H1 (cell line): Measurements from ENCODE around the gene CCR3. TPM values are rescaled to one million over a fixed set of nuclear protein-coding genes. Genes with fewer than 3 reads are reported as not detected.

Experiments used
- CTCF ChIA-PET: fragments of 300-600 bp; sonication (Branson Sonifier 250); formaldehyde crosslinking; loops from one replicate; lab custom pipeline; 2021; ENCODE audit not compliant: partially characterized antibody; lab: Charles Lee
- POLR2A ChIA-PET: fragments of 300-600 bp; sonication (Branson Sonifier 250); formaldehyde crosslinking; loops from one replicate; lab custom pipeline; 2021; ENCODE audit warnings: inconsistent platforms; ENCODE audit not compliant: partially characterized antibody; lab: Charles Lee
- DNase-seq, 2 experiments: peaks; one replicate each; pipeline versions ENCODE4 v3.0.0 to v3.0.0-alpha.2; 2010 to 2022; ENCODE audit warnings: low spot score in 2 of 2, low read depth in 1 of 2, mixed read lengths in 1 of 2
- FAIRE-seq: peaks from 2 replicates; lab custom pipeline; 2011; peaks lifted over from hg19 to GRCh38; lab: Jason Lieb, UNC
- H2AFZ ChIP-seq: 2 replicates; pipeline ENCODE4 v1.8.1; 2012; ENCODE audit warnings: low read length, inconsistent platforms
- H2AK5ac ChIP-seq: 2 replicates; pipeline ENCODE4 v1.6.1; 2013; ENCODE audit warnings: low read depth, low read length
- H2BK120ac ChIP-seq: replicated peaks from 2 replicates; pipeline ENCODE3; 2013; ENCODE audit warnings: low read depth, low read length, inconsistent platforms
- H2BK12ac ChIP-seq: 2 replicates; pipeline ENCODE4 v1.6.1; 2013; ENCODE audit warnings: low read depth, low read length
- H2BK15ac ChIP-seq: 2 replicates; pipeline ENCODE4 v1.6.1; 2013; ENCODE audit warnings: low read length
- H2BK20ac ChIP-seq: 2 replicates; pipeline ENCODE4 v1.6.1; 2013; ENCODE audit warnings: low read length
- H2BK5ac ChIP-seq: 2 replicates; pipeline ENCODE4 v1.6.1; 2013; ENCODE audit warnings: low read depth, low read length
- H3K14ac ChIP-seq: 2 replicates; pipeline ENCODE4 v1.6.1; 2013; ENCODE audit warnings: inconsistent platforms; ENCODE audit not compliant: insufficient read length
- H3K18ac ChIP-seq: 2 replicates; pipeline ENCODE4 v1.6.1; 2013; ENCODE audit warnings: low read length; ENCODE audit errors: extremely low read depth
- H3K23ac ChIP-seq: 2 replicates; pipeline ENCODE4 v1.6.1; 2013; ENCODE audit warnings: inconsistent platforms; ENCODE audit not compliant: insufficient read length
- H3K23me2 ChIP-seq: 2 replicates; pipeline ENCODE4 v1.6.1; 2013; ENCODE audit warnings: low read depth, low read length
- H3K27ac ChIP-seq: 2 replicates; pipeline ENCODE4 v1.6.1; 2011; ENCODE audit warnings: low read depth, low read length, inconsistent platforms
- H3K27me3 ChIP-seq, 4 experiments: replicated peaks in 1 of 4; 1 replicate in 1 of 4; 2 replicates in 3 of 4; pipeline versions ENCODE4 v1.6.1 to v1.8.1; 2011 to 2013; ENCODE audit warnings: low read length in 3 of 4, mild to moderate bottlenecking in 3 of 4, inconsistent platforms in 2 of 4, mixed read lengths in 2 of 4, moderate library complexity in 1 of 4; ENCODE audit not compliant: control insufficient read depth in 3 of 4, insufficient read depth in 3 of 4; ENCODE audit errors: extremely low read depth in 1 of 4
- H3K36me3 ChIP-seq, 4 experiments: 2 replicates each; pipeline versions ENCODE4 v1.6.1 to v1.8.1; 2011 to 2013; ENCODE audit warnings: mild to moderate bottlenecking in 4 of 4, low read length in 3 of 4, moderate library complexity in 2 of 4, control low read depth in 1 of 4, inconsistent platforms in 1 of 4; ENCODE audit not compliant: insufficient read depth in 4 of 4, control insufficient read depth in 2 of 4
- H3K4ac ChIP-seq: replicated peaks from 2 replicates; pipeline ENCODE3; 2013; ENCODE audit warnings: low read length, low read depth, mixed read lengths, inconsistent platforms; ENCODE audit not compliant: insufficient read length
- H3K4me1 ChIP-seq, 4 experiments: replicated peaks in 1 of 4; 1 replicate in 1 of 4; 2 replicates in 3 of 4; pipeline versions ENCODE4 v1.6.1 to v1.8.1; 2011 to 2013; ENCODE audit warnings: low read length in 3 of 4, inconsistent platforms in 2 of 4, mixed read lengths in 1 of 4; ENCODE audit not compliant: insufficient read depth in 4 of 4, control insufficient read depth in 3 of 4
- H3K4me2 ChIP-seq, 2 experiments: 2 replicates each; pipeline versions ENCODE4 v1.6.1 to v1.8.1; 2011 to 2013; ENCODE audit warnings: low read depth in 2 of 2, low read length in 2 of 2, control low read depth in 1 of 2, inconsistent platforms in 1 of 2, mild to moderate bottlenecking in 1 of 2; ENCODE audit not compliant: insufficient read depth in 1 of 2
- H3K4me3 ChIP-seq, 4 experiments: fragments of 200-600, 300-600 bp in 1 of 4; sonication (generic), shearing (Covaris generic), sonication (Bioruptor Twin) in 1 of 4; 2 replicates each; pipeline versions ENCODE4 v1.5.1 to v1.8.1; 2011 to 2016; ENCODE audit warnings: low read length in 4 of 4, low read depth in 3 of 4, control low read depth in 2 of 4, inconsistent platforms in 2 of 4, mild to moderate bottlenecking in 2 of 4, mixed read lengths in 1 of 4, moderate library complexity in 1 of 4; ENCODE audit not compliant: insufficient read depth in 2 of 4; ENCODE audit errors: extremely low read depth in 1 of 4
- H3K56ac ChIP-seq: replicated peaks from 2 replicates; pipeline ENCODE3; 2013; ENCODE audit warnings: low read depth, mild to moderate bottlenecking, mixed read lengths, low read length, inconsistent platforms; ENCODE audit not compliant: insufficient read length
- H3K79me1 ChIP-seq: 2 replicates; pipeline ENCODE4 v1.6.1; 2013; ENCODE audit warnings: low read depth, low read length, control low read depth
- H3K79me2 ChIP-seq, 2 experiments: 2 replicates each; pipeline versions ENCODE4 v1.6.1 to v1.8.1; 2012 to 2013; ENCODE audit warnings: low read length in 2 of 2, mild to moderate bottlenecking in 2 of 2, inconsistent platforms in 1 of 2; ENCODE audit not compliant: insufficient read depth in 2 of 2, control insufficient read depth in 1 of 2
- H3K9ac ChIP-seq, 4 experiments: replicated peaks in 1 of 4; 1 replicate in 1 of 4; 2 replicates in 3 of 4; pipeline versions ENCODE4 v1.6.1 to v1.8.1; 2011 to 2013; ENCODE audit warnings: low read depth in 3 of 4, low read length in 3 of 4, control low read depth in 2 of 4, mild to moderate bottlenecking in 2 of 4, moderate library complexity in 2 of 4, inconsistent platforms in 1 of 4; ENCODE audit errors: extremely low read depth in 1 of 4
- H3K9me3 ChIP-seq, 2 experiments: 2 replicates each; pipeline versions ENCODE4 v1.6.1 to v1.8.1; 2012 to 2013; ENCODE audit warnings: mild to moderate bottlenecking in 2 of 2, moderate library complexity in 2 of 2, control low read depth in 1 of 2, inconsistent platforms in 1 of 2, low read depth in 1 of 2, low read length in 1 of 2, mixed read lengths in 1 of 2; ENCODE audit not compliant: insufficient read depth in 2 of 2
- H4K20me1 ChIP-seq, 2 experiments: replicated peaks in 1 of 2; 2 replicates each; pipeline versions ENCODE3 to v1.8.1; 2011 to 2013; ENCODE audit warnings: inconsistent platforms in 2 of 2, low read length in 2 of 2, mild to moderate bottlenecking in 1 of 2; ENCODE audit not compliant: insufficient read depth in 2 of 2, control insufficient read depth in 1 of 2
- H4K5ac ChIP-seq: 2 replicates; pipeline ENCODE4 v1.6.1; 2013; ENCODE audit warnings: low read length, low read depth, mixed read lengths, inconsistent platforms; ENCODE audit not compliant: insufficient read length
- H4K8ac ChIP-seq: 2 replicates; pipeline ENCODE4 v1.8.0; 2013; ENCODE audit warnings: mild to moderate bottlenecking, moderate library complexity, low read length, inconsistent platforms; ENCODE audit not compliant: insufficient read depth; ENCODE audit errors: extremely low read depth
- H4K91ac ChIP-seq: replicated peaks from 2 replicates; pipeline ENCODE3; 2013; ENCODE audit warnings: low read length, mixed read lengths, inconsistent platforms; ENCODE audit not compliant: insufficient read length
- ATF3 ChIP-seq: IDR thresholded peaks from 2 replicates; pipeline ENCODE4 v1.6.1; 2011; ENCODE audit warnings: low read depth, mild to moderate bottlenecking, low read length; ENCODE audit not compliant: insufficient read depth
- CBX8 ChIP-seq: fragments of 300-800, 300-1000 bp; sonication (generic); IDR thresholded peaks from 2 replicates; pipeline ENCODE4 v1.7.1; 2016; ENCODE audit warnings: low read depth, low read length, borderline replicate concordance
- CEBPB ChIP-seq: IDR thresholded peaks from 2 replicates; pipeline ENCODE4 v1.6.1; 2012; ENCODE audit warnings: low read depth, low read length
- CREB1 ChIP-seq: IDR thresholded peaks from 2 replicates; pipeline ENCODE4 v1.6.1; 2012; ENCODE audit warnings: inconsistent platforms
- CTBP2 ChIP-seq: IDR thresholded peaks from 2 replicates; pipeline ENCODE4 v1.7.0; 2011; ENCODE audit warnings: borderline replicate concordance, mild to moderate bottlenecking, moderate library complexity, mixed read lengths, low read length; ENCODE audit not compliant: insufficient read depth, insufficient read length
- EGR1 ChIP-seq: IDR thresholded peaks from 2 replicates; pipeline ENCODE4 v1.6.1; 2011; ENCODE audit warnings: low read depth, low read length, borderline replicate concordance
- HDAC2 ChIP-seq, 2 experiments: fragments of 300-600 bp in 1 of 2; sonication (generic) in 1 of 2; IDR thresholded peaks; 2 replicates each; pipeline ENCODE4 v1.6.1; 2011 to 2012; ENCODE audit warnings: low read depth in 2 of 2, low read length in 2 of 2, mild to moderate bottlenecking in 2 of 2, moderate library complexity in 2 of 2, borderline replicate concordance in 1 of 2, inconsistent platforms in 1 of 2
- KDM1A ChIP-seq: fragments of 200-600, 300-600 bp; sonication (generic); IDR thresholded peaks from 2 replicates; pipeline ENCODE4 v1.7.1; 2016; ENCODE audit warnings: mild to moderate bottlenecking, low read length, borderline replicate concordance
- POLR2A ChIP-seq, 2 experiments: IDR thresholded peaks; 1 replicate in 1 of 2; 2 replicates in 1 of 2; pipeline ENCODE4 v1.6.1; 2011; ENCODE audit warnings: low read depth in 2 of 2, low read length in 2 of 2, mild to moderate bottlenecking in 2 of 2; ENCODE audit errors: control extremely low read depth in 1 of 2
- RNF2 ChIP-seq: fragments of 200-900, 300-1000 bp; sonication (generic); IDR thresholded peaks from 2 replicates; pipeline ENCODE4 v1.7.1; 2016; ENCODE audit warnings: borderline replicate concordance, low read depth, mild to moderate bottlenecking, antibody characterized with exemption, low read length; ENCODE audit not compliant: poor library complexity, severe bottlenecking; ENCODE audit errors: missing control alignments
- SAP30 ChIP-seq: fragments of 300-600 bp; sonication (generic); IDR thresholded peaks from 2 replicates; pipeline ENCODE4 v1.7.1; 2012; ENCODE audit warnings: low read length, moderate library complexity, mild to moderate bottlenecking, inconsistent platforms; ENCODE audit not compliant: insufficient read depth, insufficient replicate concordance
- SRF ChIP-seq: IDR thresholded peaks from 2 replicates; pipeline ENCODE4 v1.6.1; 2011; ENCODE audit warnings: mild to moderate bottlenecking, low read depth, low read length, moderate library complexity
- WGBS, 2 experiments: shearing (Covaris generic) in 1 of 2; methylation state at CpG; one replicate each; pipeline versions ENCODE4 v1.1.6 to v1.1.7; 2013 to 2015; ENCODE audit warnings: low lambda C conversion rate in 2 of 2, mixed read lengths in 2 of 2, inconsistent platforms in 1 of 2, low coverage in 1 of 2, missing lambda C conversion rate in 1 of 2; ENCODE audit not compliant: insufficient replicate concordance in 2 of 2, insufficient coverage in 1 of 2, insufficient read length in 1 of 2; ENCODE audit errors: extremely low coverage in 1 of 2, missing lambda C conversion rate in 1 of 2; 5-methylcytosine and 5-hydroxymethylcytosine counted together
- polyA plus RNA-seq, 7 experiments: library from polyadenylated mRNA; depleted of rRNA in 3 of 7; stranded (reverse) in 5 of 7; unstranded in 2 of 7; fragments of >200 nt in 5 of 7; fragments of 200-250 nt in 2 of 7; gene quantifications; 1 replicate in 5 of 7; 2 replicates in 1 of 7; 4 replicates in 1 of 7; pipeline versions ENCODE4 v1.2.1 to v1.2.3, GENCODE V29; 2011 to 2013; ENCODE audit warnings: missing spikeins in 2 of 7, mixed read lengths in 2 of 7
- total RNA-seq: library from RNA; stranded (reverse); fragmentation: NEBNext Ultra II Directional; extraction: Animal tissue kit (Norgen Biotek cat#: 25700); gene quantifications from 2 replicates; pipeline ENCODE4 v1.2.1, GENCODE V29; 2021

Gene CCR3
- total and polyA plus RNA-seq, 2 of the 8 experiments (the other 6 are each of a cell fraction or from before 2014, with no cell fraction given) = not detected

GRCh38 chr3:46277476-46277875, 35.2 kb downstream of the CCR3 start:
- H3K79me1 ChIP-seq = no peaks in the 10 kb centered on the region
- no peak overlapping the region for H4K91ac ChIP-seq
- no peak overlapping the region for H2AK5ac ChIP-seq
- TF ChIP-seq CTBP2 = no peak
- TF ChIP-seq SAP30 = no peak
- no peak for TF ChIP-seq CEBPB
- TF ChIP-seq RNF2 = no peak
- no peak for TF ChIP-seq POLR2A (IDR thresholded peaks at IDR 0.05; ENCODE audit: control extremely low read depth in 1 of 2, low read depth in 2 of 2, low read length in 2 of 2)
- TF ChIP-seq HDAC2 (IDR thresholded peaks at IDR 0.05; ENCODE audit: borderline replicate concordance in 1 of 2, low read depth in 2 of 2, low read length in 2 of 2) = no peak
- TF ChIP-seq CREB1 = no peak
- TF ChIP-seq ATF3 = no peak
- no peak for TF ChIP-seq KDM1A
- no peak for TF ChIP-seq CBX8
- no peak for TF ChIP-seq SRF
- no peak for TF ChIP-seq EGR1
- H3K4ac ChIP-seq = no peak overlapping the region
- H3K4me2 ChIP-seq = no peak overlapping the region
- no peak overlapping the region for H3K18ac ChIP-seq
- no peaks in the 10 kb centered on the region; a peak in 1 of 8 replicates for H3K36me3 ChIP-seq
- ChIA-PET POLR2A (no interaction called here), CTCF (interaction anchor here (1.0 to 2.7 kb wide), 3 partner anchors 10 to 92 kb away, joined by 3 to 16 read pairs (median 12); partner anchors contain the start of gene CCR5)
- H3K23me2 ChIP-seq = no peaks in the 10 kb centered on the region
- H2BK15ac ChIP-seq = no peak overlapping the region
- H2BK5ac ChIP-seq = no peak overlapping the region
- no peak overlapping the region for H4K5ac ChIP-seq
- WGBS, 2 experiments = 89% methylated on average over 2 of the region's 2 CpGs; no CpG with 5 or more reads in 1 of the 2 experiments
- H2BK12ac ChIP-seq = no peak overlapping the region
- no peak overlapping the region for H3K4me3 ChIP-seq
- H2AFZ ChIP-seq = no peak overlapping the region
- H3K27me3 ChIP-seq = no peaks in the 10 kb centered on the region
- no peak overlapping the region for H3K9ac ChIP-seq
- no peak overlapping the region for H4K8ac ChIP-seq
- no peaks in the 10 kb centered on the region for H4K20me1 ChIP-seq
- FAIRE-seq = no peak
- no peaks in the 10 kb centered on the region for H3K79me2 ChIP-seq
- no peak overlapping the region for H3K56ac ChIP-seq
- H3K14ac ChIP-seq = no peak overlapping the region
- no peak overlapping the region for H3K27ac ChIP-seq
- H2BK120ac ChIP-seq = no peak overlapping the region
- DNase-seq = no peak
- no peak overlapping the region for H2BK20ac ChIP-seq
- peaks cover 9 to 12% of the 10 kb centered on the region in 2 experiments for H3K9me3 ChIP-seq
- no peak overlapping the region for H3K23ac ChIP-seq
- H3K4me1 ChIP-seq = no peaks in the 10 kb centered on the region
